NCI-H146 treated with DMSO at 0.1 percent for 48 hours (cell line): ENCODE results near the gene FUT8.

Experiments
- DNase-seq: peaks from one replicate; lab custom pipeline; 2025; ENCODE audit not compliant: unreplicated experiment; lab: John Stamatoyannopoulos, UW

FUT8 gene

GRCh38 chr14:65491274-65491673, 78.7 kb downstream of the FUT8 start:
- DNase-seq: no peak

- no peak for DNase-seq
Measured at GRCh38 chr14:65492266-65492665, 79.7 kb downstream of the FUT8 start.

DNA sequence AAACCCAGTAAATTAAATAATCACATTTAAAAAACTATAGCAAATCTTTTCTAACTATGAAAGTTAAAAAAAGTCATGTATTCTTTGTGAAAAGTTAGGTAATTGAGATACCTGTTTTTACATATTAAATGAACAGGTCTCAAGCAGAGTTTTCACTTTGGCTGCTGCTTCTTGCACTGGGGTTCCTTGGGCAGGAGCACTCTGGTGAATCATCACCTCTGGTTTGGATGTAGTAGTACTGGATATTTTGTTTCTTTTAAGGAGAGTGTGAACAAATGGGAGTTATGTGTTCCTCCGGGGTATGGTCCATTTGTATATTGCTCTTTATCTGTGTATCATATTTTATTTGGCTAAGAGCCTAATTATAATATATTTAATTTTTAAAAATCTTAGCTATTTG, 82.7 kb downstream of the FUT8 start:
- no peak for DNase-seq

DNA sequence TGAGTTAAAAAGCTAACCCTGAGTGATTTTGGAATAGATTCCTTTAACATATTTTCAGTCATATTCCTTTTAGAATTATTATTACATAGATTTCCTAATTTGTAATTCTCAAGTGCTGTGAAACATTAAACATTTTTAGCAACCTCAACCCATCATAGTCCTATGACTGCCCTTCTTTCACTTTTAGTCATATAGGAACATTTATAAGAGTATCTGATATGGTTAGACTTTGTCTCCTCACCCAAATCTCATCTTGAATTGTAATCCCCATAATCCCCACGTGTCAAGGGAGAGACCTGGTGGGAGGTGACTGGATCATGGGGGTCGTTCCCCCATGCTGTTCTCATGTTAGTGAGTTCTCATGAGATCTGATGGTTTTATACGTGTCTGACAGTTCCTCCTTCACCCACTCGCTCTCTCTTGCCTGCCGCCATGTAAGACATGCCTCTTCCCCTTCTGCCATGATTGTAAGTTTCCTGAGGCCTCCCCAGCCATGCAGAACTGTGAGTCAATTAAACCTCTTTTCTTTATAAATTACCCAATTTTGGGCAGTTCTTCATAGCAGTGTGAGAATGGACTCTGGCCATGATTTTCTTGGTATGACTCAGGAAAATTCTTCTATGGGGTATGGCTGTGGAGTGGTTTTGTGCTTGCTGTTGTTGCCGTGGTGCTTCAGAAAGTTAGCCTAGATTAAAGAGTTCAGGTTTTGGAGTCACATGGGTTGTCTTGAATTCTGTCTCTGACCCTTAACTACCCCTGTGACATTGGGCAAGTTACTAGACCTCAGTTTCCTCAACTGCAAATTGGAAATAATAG, 83.9 kb downstream of the FUT8 start:
- DNase-seq: no peak

DNA sequence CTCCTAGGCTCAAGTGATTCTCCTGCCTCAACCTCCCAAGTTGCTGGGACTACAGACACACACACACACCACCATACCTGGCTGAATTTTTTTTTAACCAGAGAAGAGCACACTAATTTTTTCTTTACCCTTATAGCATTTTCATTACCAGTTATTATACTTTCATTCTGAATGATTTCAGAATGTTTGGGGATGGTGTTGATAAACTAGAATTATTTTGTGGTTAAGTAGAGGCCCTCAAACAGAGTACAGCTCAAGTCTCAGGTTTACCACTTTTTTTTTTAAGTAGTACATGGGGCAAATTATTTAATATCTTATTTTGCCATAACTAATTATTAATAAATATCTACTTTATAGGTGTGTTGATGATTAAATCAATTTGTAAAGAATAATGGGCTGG, 86.6 kb downstream of the FUT8 start:
- DNase-seq: no peak

DNA sequence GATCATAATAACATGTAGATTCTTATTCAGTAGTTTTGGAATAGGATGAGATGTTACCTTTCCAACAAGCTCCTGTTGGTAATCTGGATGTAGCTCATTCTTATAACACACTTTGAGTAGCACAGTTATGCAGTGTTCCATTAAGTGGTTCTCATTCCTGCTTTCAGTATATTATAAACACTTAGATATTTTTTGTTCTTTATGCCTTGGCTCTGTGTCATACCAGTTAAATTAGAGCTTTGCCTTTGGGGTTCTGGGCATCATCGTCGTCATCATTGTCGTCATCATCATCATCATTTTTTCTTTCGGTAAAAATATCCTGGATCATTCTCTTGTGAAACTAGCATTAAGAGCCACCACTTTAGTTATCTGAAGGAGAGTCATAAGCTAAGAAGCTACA, 87.5 kb downstream of the FUT8 start:
- no peak for DNase-seq

DNA sequence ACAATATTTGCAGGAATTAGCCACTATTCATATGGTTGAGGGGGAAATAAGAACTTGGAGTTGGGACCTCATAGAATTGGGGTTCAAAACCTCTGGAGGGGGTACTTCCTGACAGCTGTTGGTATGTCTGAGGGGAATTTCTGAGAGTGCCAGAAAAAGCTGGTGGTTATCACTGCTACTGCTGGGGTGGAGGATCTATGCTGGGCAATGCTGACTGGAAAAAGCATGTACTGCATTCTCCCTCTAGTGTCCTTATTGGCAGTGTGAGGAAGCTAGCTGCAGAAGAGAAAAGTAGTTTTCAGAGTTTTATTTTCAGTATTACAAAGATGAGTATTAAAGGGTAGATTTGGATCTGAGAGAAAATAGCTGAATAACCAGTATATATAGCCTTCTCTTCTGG, 88.8 kb downstream of the FUT8 start:
- DNase-seq: no peak

DNA sequence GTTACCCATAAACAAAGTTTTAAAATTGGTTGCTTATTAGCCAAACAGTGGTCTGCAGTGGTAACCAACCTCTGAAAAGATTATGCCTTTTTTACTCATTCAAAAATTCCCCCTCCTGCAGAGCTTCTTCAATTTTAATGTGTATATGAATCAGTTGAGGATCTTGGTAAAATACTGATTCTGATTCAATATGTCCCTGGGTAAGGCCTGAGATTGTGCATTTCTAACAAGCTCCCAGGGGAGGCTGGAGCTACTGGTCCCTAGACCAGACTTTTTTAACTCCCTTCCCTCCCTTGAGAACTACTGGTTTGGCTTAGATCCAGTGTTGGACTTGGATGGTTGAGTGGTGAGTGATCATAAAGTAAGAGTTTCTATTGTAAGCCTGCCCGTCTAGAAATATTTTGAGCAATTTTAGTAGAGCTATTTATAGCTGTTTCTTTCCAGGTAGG, 90.2 kb downstream of the FUT8 start:
- DNase-seq: no peak

DNA sequence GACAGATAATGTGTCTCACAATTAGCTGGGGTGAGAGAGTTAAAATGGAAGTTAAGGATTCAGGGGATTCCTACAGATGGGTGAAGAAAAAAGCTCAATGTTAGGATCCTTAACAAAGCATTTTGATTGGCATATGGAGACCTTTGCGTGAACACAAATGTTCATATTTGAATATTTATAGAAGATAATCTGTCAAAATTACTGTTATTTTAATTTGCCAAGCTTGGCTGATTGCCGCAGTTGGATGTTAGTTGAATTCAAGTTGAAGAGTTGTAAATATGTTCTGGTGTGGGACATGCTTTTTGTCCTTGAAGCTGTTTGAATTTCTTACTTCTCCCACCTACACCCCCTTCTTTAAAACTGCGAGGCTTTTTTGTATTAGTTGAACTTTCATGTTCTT, 91.2 kb downstream of the FUT8 start:
- DNase-seq: no peak

- DNase-seq: peak; percentile 79
Measured at GRCh38 chr14:65506801-65507200, 94.3 kb downstream of the FUT8 start.

- no peak for DNase-seq
Measured at GRCh38 chr14:65509842-65510241, 97.3 kb downstream of the FUT8 start.

DNA sequence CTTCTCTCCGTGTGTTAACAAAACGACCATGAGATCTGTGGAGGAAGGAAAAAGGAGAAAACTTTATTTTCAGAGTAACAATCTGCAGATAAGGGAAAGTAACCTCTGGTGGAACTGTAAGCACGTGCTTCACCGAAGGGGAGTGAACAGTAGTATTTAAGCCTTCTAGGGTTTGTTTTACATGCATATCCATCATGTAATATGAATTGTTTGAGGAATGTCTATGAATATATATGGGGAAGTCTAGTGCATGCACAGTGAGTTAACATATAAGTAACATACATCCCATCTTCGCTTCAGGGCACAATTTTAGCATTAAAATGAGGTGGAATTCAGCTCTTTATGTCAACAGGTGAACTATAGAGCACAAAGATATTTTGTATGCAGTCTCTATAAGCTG, 101.1 kb downstream of the FUT8 start:
- DNase-seq: no peak

- no peak for DNase-seq
Measured at GRCh38 chr14:65517635-65518542, 105.4 kb downstream of the FUT8 start.

DNA sequence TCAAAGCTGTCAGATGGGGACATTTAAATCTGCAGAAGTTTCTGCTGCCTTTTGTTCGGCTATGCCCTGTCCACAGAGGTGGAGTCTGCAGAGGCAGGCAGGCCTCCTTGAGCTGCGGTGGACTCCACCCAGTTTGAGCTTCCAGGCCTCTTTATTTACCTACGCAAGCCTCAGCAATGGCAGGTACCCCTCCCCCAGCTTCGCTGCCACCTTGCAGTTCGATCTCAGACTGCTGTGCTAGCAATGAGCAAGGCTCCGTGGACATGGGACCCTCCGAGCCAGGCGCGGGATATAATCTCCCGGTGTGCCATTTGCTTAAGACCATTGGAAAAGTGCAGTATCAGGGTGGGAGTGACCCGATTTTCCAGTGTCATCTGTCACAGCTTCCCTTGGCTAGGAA, 115.5 kb downstream of the FUT8 start:
- DNase-seq: no peak

DNA sequence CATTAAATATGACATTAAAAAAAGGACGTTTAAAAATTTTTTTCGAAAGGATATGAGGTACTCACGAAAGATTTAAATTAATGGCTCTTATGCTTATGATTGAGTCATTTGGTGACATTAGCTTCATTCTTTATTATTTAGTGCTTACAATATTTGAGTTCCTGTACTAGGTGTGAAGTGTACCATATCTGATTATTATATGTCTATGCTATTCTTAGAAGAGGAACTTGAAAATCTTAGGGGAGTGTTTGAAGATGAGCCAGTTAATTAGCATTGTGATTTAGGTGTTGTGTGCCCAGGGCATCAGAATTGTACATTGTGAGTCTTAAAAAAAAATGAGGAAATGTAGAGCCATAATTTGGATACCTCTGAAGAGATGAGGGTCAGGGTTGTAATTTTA, 118.6 kb downstream of the FUT8 start:
- no peak for DNase-seq

DNA sequence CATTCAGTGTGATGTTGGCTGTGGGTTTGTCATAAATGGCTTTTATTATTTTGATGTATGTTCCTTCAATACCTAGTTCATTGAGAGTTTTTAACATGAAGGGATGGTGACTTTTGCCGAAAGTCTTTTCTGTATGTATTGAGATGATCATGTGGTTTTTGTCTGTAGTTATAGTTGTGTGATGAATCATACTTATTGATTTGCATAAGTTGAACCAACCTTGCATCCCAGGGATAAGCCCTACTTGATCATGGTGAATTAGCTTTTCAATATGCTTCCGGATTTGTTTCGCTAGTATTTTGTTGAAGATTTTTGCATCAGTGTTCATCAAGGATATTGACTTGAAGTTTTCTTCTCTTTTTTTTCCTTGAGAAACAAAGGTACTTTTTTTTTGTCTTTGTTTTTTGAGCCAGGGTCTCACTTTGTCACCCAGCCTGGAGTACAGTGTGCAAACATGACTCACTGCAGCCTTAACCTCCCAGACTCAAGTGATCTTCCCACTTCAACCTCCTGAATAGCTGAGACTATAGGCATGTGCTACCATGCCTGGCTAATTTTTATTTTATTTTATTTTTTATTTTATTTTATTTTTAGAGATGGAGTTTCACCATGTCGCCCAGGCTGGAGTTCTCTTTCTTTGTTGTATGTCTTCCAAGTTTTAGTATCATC, 121.3 kb downstream of the FUT8 start:
- DNase-seq: no peak

GRCh38 chr14:65536781-65537423, 124.4 kb downstream of the FUT8 start:
- DNase-seq: no peak

GRCh38 chr14:65548878-65549277, 136.3 kb downstream of the FUT8 start:
- no peak for DNase-seq

- no peak for DNase-seq
Measured at GRCh38 chr14:65549429-65549828, 136.9 kb downstream of the FUT8 start.

DNA sequence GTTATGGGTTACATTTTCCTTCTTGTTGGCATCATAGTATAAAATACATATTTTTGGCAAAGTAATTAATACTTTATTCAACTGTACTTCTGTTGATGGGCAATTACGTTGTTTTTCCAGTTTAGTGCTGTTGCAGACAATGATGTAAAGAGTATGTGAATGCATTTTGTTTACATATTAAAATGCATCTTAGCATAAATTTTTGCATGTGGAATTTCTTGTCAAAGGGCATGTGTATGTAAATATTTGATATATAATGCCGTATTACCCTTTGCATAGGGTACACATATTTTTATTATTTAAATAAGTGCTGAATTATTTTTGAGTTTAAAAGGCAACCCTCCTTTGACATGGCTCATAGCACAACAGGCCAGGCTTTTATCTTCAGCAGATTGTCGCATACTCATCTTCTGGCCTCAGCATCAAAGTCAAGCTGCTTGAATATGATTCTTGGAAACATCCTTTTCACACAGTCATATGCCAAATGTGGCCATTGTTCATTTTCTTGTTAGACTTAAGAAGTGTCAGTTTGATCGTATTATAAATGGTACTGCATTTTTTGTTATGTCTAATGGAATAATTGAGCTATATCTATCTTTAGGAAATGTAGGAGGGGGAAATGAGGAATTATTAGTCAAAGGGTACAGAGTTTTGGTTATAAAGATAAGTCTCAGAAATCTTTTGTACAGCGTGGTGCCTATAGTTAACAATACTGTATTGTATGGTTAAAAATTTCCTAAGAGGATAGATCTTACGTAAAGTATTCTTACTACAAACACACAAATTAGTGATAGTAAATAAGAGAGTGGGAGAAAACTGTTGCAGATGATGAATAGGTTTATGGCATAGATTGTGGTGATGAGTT, 138.5 kb downstream of the FUT8 start:
- no peak for DNase-seq
